NCI-H82 treated with DMSO at 0.1 percent for 48 hours (cell line): Measurements from ENCODE around the gene IARS2.
"Not testable (repeated sequence)": the region's sequence is repeated elsewhere in the genome, so short reads cannot be mapped to it uniquely, and the experiment has no call there.

Experiments used
- DNase-seq: peaks from one replicate; lab custom pipeline; 2025; ENCODE audit not compliant: unreplicated experiment; lab: John Stamatoyannopoulos, UW

IARS2 gene

DNA sequence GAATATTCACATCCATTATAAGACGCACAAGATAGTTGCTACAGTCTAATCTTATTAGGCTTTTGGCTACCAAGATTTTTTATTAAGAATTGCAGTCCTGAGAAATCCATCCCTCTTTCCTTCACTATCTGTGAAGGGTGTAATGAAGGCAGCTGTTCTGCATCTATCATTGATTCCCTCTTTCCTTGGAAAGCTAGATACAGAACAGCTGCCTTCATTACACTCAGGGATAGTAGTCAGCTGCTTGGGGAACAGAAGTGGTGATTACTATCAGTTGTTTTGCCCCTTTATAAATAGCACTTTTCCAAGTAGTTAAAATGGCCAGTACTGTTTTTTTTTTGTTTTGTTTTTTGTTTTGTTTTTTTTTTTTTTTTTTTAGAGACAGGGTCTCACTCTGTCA is 70.2 kb downstream of the IARS2 start:
- no peak for DNase-seq

DNA sequence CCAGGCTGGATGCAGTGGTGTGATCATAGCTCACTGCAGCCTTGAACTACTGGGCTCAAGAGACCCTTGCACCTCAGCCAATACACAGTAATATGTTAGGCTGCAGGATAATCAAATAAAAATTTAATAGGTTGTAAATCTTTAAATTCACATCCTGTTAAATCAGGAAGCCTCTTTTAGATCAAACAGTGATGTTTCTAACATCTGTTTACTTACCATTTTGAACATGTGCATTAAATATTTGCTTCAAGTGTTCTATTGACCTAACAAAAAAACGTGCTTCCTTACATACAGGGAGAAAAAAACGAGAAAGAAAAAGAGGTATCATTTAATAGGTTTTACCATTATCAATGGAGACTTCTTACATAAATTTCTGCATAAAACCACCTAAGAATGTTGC is 70.6 kb downstream of the IARS2 start:
- DNase-seq = no peak

DNA sequence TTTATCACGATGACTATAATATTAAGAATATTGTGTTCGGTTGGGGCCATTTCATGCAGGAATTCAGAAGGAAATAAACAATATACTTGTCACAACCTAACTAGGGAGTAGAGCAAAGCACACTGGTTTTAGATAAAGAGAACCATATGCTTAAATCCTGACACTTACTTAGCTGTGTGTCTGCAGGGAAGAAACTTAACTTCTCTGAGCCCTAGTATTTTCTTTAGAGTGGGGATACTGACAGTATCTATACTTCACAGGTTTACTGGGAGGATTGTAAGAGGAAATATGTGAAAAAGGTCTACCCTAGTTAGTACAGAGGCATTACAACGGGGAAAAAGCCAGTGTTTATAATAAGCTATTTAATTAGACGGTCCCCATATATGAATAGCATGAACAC is 72.9 kb downstream of the IARS2 start:
- no peak for DNase-seq

DNA sequence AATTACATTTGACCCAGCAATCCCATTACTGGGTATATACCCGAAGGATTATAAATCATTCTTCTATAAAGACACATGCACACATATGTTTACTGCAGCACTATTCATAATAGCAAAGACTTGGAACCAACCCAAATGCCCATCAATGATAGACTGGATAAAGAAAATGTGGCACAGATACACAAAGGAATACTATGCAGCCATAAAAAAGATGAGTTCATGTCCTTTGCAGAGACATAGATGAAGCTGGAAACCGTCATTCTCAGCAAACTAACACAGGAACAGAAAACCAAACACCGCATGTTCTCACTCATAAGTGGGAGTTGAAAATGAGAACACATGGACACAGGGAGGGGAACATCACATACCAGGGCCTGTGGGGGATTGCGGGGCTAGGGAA is 76.0 kb downstream of the IARS2 start:
- not testable (repeated sequence) for DNase-seq

DNA sequence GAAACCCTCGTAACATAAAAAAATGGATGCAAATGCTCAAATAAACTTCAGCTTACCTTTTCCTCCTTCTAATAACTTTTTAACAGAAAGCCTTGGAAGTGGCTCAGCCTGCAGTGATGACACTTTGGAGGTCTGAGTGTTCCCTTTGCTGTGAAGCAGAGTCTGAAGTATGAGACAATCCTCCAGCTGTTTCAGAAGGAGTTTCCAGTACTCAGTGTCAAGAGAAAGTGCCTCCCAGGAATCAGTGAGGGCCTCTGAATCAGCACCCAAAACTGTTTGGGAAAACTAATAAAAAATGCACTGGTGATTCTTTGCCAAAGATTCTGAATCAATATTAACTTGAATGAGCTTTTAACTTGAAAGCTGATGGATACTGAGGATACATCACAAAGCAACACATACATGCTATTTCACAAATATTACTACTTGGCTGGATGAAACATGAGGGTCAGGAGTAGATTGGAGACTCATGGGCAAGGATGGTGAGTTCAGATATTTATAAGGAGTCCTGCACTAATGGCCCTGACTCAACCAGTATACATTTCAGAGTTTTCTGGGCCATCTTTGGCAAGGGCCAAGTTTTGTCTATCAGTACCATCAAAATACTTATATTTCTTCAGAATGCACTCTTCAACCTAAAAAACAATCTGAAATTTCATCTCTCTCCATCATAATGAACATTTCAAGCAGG is 77.0 kb downstream of the IARS2 start:
- no peak for DNase-seq

DNA sequence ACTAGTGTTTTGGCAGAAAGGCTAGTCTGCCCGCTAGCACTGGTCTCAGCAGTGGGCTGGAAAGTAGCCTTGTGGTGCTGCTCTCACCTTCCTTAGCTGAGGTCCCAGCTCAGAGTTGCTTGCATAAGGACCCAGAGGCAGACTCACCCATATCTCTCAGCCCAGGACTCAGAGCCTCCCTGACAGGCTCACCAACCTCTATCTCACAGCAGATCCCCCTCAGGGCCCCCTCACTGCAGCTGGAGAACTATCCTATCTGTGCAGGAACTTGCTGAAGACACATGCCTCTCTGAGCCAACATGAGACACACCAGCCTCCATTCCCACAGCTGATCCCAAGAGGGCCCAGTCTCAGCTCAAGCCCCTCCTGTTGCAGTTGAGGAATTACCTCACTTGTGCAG is 82.6 kb downstream of the IARS2 start:
- DNase-seq = no peak

DNA sequence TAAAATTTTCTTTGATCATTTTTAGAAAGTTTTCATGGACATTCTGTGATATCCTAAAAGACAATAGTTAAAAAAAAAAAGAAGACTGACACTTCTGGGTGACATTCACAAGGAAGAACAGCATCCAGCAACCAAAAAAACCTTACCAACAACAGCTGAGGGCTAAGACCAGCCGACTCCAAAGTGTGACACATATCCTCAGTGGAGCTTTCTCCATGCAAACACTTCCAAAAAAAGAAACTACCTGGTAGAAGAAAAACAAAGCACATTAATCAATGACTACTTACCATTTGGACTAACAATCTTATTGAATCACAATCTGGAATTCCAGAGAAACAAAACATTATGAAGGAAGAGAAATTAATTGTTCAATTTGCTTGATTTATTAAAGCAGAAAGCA is 88.2 kb downstream of the IARS2 start:
- DNase-seq = no peak

DNA sequence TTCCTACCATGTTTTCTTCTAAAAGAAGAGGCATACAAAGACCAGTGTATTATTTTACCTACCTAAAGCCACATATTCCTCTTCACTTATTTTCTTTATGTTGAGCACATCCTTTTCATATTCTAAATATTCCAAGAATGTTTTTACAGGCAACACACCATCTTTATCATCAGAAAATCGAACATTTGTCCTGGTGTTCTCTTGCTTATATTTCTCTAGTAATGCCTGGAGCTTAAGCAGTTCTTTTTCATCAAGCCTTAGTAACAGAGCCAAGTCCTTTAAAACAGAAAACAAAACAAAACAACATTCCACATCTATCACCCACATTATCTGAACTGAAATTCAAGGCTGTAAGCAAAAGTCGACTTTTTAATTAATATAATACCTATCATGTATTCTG is 88.7 kb downstream of the IARS2 start:
- no peak for DNase-seq

DNA sequence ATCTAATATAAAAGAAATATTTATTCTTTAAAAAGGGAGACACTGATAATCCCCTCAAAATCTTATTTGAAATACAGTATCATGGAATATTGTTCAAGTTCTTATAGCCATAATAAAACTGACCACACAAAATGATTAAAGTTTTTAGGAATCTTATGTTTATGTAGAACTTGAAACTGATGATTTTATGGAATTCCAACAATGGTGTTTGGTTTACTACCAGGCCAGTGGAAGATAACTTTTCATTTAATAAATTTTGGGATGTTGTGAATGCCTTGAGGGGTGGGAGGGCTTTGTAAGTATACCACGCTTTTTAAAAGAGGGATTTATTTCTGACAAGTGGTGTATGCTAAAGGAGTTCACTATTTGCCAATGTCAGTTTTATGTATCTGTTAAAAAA is 90.6 kb downstream of the IARS2 start:
- DNase-seq = no peak

DNA sequence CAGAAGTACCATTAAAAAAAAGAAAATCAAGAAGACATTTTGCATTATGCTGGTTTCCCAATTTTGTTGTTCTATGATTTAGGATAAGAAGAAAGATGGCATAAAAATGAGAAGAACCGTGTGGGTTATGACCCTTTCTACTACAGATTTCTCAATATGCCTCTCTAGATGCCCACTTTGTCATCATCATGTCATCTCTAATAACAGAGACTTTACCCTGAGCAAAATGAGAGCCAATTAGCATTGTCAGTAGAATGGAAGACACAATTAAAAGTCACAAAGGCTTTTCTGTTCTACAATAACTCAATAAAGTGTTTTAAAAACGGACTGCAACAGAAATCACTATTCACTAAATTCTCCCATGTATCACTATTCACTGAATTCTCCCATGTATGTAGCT is 92.8 kb downstream of the IARS2 start:
- no peak for DNase-seq

DNA sequence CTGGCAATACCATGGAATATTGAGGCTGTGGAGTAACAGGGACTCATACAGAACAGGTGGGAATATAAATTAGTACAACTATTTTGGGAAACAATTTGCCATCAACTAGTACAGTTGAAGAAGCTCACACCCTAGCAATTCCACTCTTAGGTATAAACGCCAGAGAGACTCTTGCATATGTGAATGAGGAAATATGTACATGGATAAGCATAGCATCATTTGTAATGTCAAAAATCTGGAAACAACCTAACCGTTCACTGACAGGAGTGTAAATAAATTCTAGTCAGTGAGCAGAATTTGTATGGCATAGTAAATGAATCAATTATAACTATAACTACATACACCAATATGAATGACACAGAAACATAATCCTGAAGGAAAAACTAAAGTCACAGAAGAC is 94.6 kb downstream of the IARS2 start:
- no peak for DNase-seq

DNA sequence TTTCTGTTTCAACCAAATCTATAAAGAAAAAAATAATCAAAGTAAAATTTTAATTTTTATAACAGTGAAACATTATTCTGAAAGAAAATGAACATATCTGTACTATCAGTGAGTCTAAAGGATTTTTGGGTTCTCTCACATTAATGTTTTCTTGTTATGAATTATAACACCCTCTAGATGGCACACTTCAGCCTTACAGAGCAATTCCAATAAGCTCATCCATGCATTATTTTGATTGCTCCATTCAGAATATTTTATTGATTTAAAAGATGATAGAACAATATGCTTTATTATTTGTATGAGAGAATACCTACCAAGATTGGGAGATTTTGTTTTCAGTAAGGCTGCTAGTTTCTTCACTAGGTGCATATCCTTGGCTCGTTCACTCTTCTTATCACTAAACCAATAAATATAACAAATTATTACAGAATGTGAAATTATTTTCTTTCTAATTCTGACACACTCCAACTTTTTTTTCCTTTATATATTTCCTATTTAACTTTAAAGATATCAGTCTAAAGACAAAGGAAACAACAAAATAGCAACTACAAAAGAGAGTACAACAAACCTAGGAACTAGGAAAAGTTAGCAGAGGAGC is 95.9 kb downstream of the IARS2 start:
- peak; percentile 11 for DNase-seq

DNA sequence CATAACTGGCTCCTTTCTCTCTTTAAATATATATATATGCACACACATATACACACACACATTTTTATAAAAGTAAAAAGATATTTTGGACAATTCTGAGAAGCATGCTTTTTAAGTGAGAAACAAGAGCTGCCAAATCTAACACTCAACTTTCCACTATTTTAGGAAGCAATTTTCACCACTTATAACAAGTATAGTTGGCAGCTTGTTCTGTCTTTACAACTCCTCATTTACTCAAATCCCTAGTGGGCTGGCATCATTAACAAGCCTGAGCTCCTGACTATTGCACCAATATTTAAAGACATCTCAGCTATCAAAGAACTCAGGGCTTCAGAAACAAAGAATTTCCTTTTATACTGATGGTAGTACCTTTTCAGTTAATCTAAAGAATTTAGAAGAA is 101.8 kb downstream of the IARS2 start:
- no peak for DNase-seq
